Measurements from ENCODE around the gene PDE3B. TPM values are rescaled to one million over a fixed set of nuclear protein-coding genes. Genes with fewer than 3 reads are reported as not detected.
"Not testable (repeated sequence)": the region's sequence is repeated elsewhere in the genome, so short reads cannot be mapped to it uniquely, and the experiment has no call there.

The PDE3B gene
- total and polyA plus RNA-seq, 2 of the 4 experiments (the other 2 are of a cell fraction), result 0.21 to 1.3 TPM

- H2BK120ac ChIP-seq (ENCODE audit: low read depth, low read length); in situ Hi-C loops (cut with MboI; ENCODE audit: low sequenced_read_pairs); CTCF ChIA-PET; H3K4ac ChIP-seq (ENCODE audit: low read depth, low read length); H3K56ac ChIP-seq (ENCODE audit: extremely low read depth, insufficient read depth, low read length); H4K5ac ChIP-seq (ENCODE audit: low read depth, low read length); H3K23ac ChIP-seq (ENCODE audit: low read depth, low read length); H2AFZ ChIP-seq (replicated peaks; ENCODE audit: low read length, poor library complexity); dilution Hi-C loops (cut with HindIII; ENCODE audit: low sequenced_read_pairs, unreplicated experiment); H3K36me3 ChIP-seq (ENCODE audit: control insufficient read depth, insufficient read depth, low read length); H4K8ac ChIP-seq (ENCODE audit: low read depth in 2 of 2, low read length in 2 of 2); H3K9me3 ChIP-seq (ENCODE audit: control insufficient read depth, insufficient read depth, low read length); H2BK5ac ChIP-seq (ENCODE audit: low read depth, low read length, poor library complexity, severe bottlenecking); H2BK15ac ChIP-seq (ENCODE audit: low read depth, low read length); BruUV-seq (replicated peaks); H2AK9ac ChIP-seq (replicated peaks; ENCODE audit: low read depth, low read length, poor library complexity); H3K14ac ChIP-seq (replicated peaks; ENCODE audit: low read depth, low read length); H3K4me3 ChIP-seq (ENCODE audit: insufficient read depth, low read depth, low read length); H4K91ac ChIP-seq (ENCODE audit: insufficient read depth, low read depth, low read length); H3K27ac ChIP-seq (ENCODE audit: insufficient read depth, low read length); H3K79me1 ChIP-seq (ENCODE audit: low read depth in 1 of 2, low read length in 2 of 2); ATAC-seq (ENCODE audit: low read depth); POLR2A ChIA-PET (ENCODE audit: unreplicated experiment); intact Hi-C loops (cut with micrococcal nuclease); H3K9me1 ChIP-seq (ENCODE audit: insufficient read depth, low read length); H2BK20ac ChIP-seq (ENCODE audit: low read depth, low read length); H4K20me1 ChIP-seq (ENCODE audit: insufficient read depth, low read length); H3K4me1 ChIP-seq (ENCODE audit: control insufficient read depth, insufficient read depth, low read length); H3K27me3 ChIP-seq (ENCODE audit: control insufficient read depth, insufficient read depth, low read length); H3K4me2 ChIP-seq (ENCODE audit: low read depth, low read length); H3K9ac ChIP-seq (ENCODE audit: low read depth, low read length); H3K18ac ChIP-seq (ENCODE audit: low read depth, low read length); H2AK5ac ChIP-seq (ENCODE audit: low read depth, low read length); DNase-seq: not testable (repeated sequence)
- WGBS, 2 experiments (ENCODE audit: extremely low coverage in 2 of 2, insufficient read length in 1 of 2), result 89% methylated on average over 3 of the region's 26 CpGs; no CpG with 5 or more reads in 1 of the 2 experiments
These were observed 9.9 kb upstream of the PDE3B start for GRCh38 chr11:14633506-14634224.

Data from IMR-90 (cell line).